IgD-negative memory B cell (primary cell): Measurements from ENCODE around the gene PNPLA6. TPM values are rescaled to one million over a fixed set of nuclear protein-coding genes. Genes with fewer than 3 reads are reported as not detected.
A peak's percentile ranks its signal among the peaks of the same experiment; 100 is the strongest.

ENCODE experiments used
- H3K27ac Mint-ChIP-seq, 3 donors: one replicate each; pipeline ENCODE4 v1.8.0; 2020 to 2022; ENCODE audit warnings: mild to moderate bottlenecking in 3 of 3, mixed read lengths in 3 of 3, moderate library complexity in 1 of 3
- H3K27me3 Mint-ChIP-seq: one replicate; pipeline ENCODE4 v1.8.0; 2021; ENCODE audit warnings: mixed read lengths
- H3K36me3 Mint-ChIP-seq: one replicate; pipeline ENCODE4 v1.8.0; 2020; ENCODE audit warnings: mild to moderate bottlenecking, mixed read lengths
- H3K4me1 Mint-ChIP-seq, 3 donors: one replicate each; pipeline ENCODE4 v1.8.0; 2020 to 2022; ENCODE audit warnings: mixed read lengths in 3 of 3, mild to moderate bottlenecking in 1 of 3
- H3K4me3 Mint-ChIP-seq, 4 donors: one replicate each; pipeline ENCODE4 v1.8.0; 2020 to 2022; ENCODE audit warnings: mild to moderate bottlenecking in 4 of 4, mixed read lengths in 4 of 4, moderate library complexity in 3 of 4
- H3K9me3 Mint-ChIP-seq, 3 donors: one replicate each; pipeline ENCODE4 v1.8.0; 2020 to 2021; ENCODE audit warnings: mixed read lengths in 3 of 3, mild to moderate bottlenecking in 1 of 3
- polyA plus RNA-seq: library from polyadenylated mRNA; unstranded; fragments of 300-500 nt; fragmentation: Illumina TruSeq; gene quantifications from one replicate; pipeline ENCODE4 v1.2.3, GENCODE V29; 2021

The PNPLA6 gene
- polyA plus RNA-seq, 1 donor from 2014 or later, result 12.5 TPM

GRCh38 chr19:7550169-7550770 lies 14.8 kb downstream of the PNPLA6 start:
- Mint-ChIP-seq H3K27ac (no peak overlapping the region), H3K36me3 (peaks cover 8% of the 10 kb centered on the region), H3K9me3 (no peaks in the 10 kb centered on the region), H3K4me3 (peak overlapping the region in 1 of 4 donors; percentile 49), H3K4me1 (peaks cover 6 to 10% (median 8%) of the 10 kb centered on the region in 3 donors), H3K27me3 (no peaks in the 10 kb centered on the region)

- Mint-ChIP-seq H3K27ac (no peak overlapping the region), H3K9me3 (no peaks in the 10 kb centered on the region), H3K36me3 (peaks cover 5% of the 10 kb centered on the region), H3K4me3 (peak overlapping the region in 1 of 4 donors; percentile 39), H3K27me3 (no peaks in the 10 kb centered on the region), H3K4me1 (peaks cover under 1 to 7% (median 3%) of the 10 kb centered on the region in 3 donors)
These were observed 15.7 kb downstream of the PNPLA6 start for GRCh38 chr19:7550987-7551761.

- Mint-ChIP-seq H3K27me3 (no peaks in the 10 kb centered on the region), H3K4me3 (no peak overlapping the region), H3K9me3 (no peaks in the 10 kb centered on the region), H3K36me3 (peaks cover 3% of the 10 kb centered on the region), H3K4me1 (peaks cover 0 to 7% (median 3%) of the 10 kb centered on the region in 3 donors), H3K27ac (no peak overlapping the region)
These were observed 17.3 kb downstream of the PNPLA6 start for GRCh38 chr19:7552781-7553180.

- H3K9me3 Mint-ChIP-seq, result no peaks in the 10 kb centered on the region
- H3K4me3 Mint-ChIP-seq, result no peak overlapping the region
- H3K27me3 Mint-ChIP-seq, result no peaks in the 10 kb centered on the region
- peaks cover 0 to 7% (median 3%) of the 10 kb centered on the region in 3 donors for H3K4me1 Mint-ChIP-seq
- H3K27ac Mint-ChIP-seq, result no peak overlapping the region
- peaks cover 8% of the 10 kb centered on the region for H3K36me3 Mint-ChIP-seq
These were observed 19.0 kb downstream of the PNPLA6 start for GRCh38 chr19:7554565-7554964.

- H3K9me3 Mint-ChIP-seq, result peaks cover 0 to 1% (median 0%) of the 10 kb centered on the region in 3 donors
- H3K4me1 Mint-ChIP-seq, result peaks cover 0 to 7% (median 3%) of the 10 kb centered on the region in 3 donors
- no peaks in the 10 kb centered on the region for H3K27me3 Mint-ChIP-seq
- no peak overlapping the region for H3K4me3 Mint-ChIP-seq
- H3K27ac Mint-ChIP-seq, result no peak overlapping the region
- H3K36me3 Mint-ChIP-seq, result peaks cover 10% of the 10 kb centered on the region
These were observed 19.7 kb downstream of the PNPLA6 start for GRCh38 chr19:7554990-7555864.

GRCh38 chr19:7556696-7557315 lies 21.3 kb downstream of the PNPLA6 start:
- Mint-ChIP-seq H3K27me3 (no peaks in the 10 kb centered on the region), H3K9me3 (peaks cover 0 to 3% (median 0%) of the 10 kb centered on the region in 3 donors), H3K4me1 (peaks cover 0 to 6% (median 0%) of the 10 kb centered on the region in 3 donors), H3K36me3 (peaks cover 13% of the 10 kb centered on the region), H3K4me3 (no peak overlapping the region), H3K27ac (peak overlapping the region in 1 of 3 donors; percentile 23)

- Mint-ChIP-seq H3K36me3 (peaks cover 11% of the 10 kb centered on the region), H3K4me3 (no peak overlapping the region), H3K27ac (no peak overlapping the region), H3K9me3 (peaks cover 0 to 3% (median 0%) of the 10 kb centered on the region in 3 donors), H3K4me1 (peaks cover 0 to 3% (median 0%) of the 10 kb centered on the region in 3 donors), H3K27me3 (no peaks in the 10 kb centered on the region)
These were observed 23.1 kb downstream of the PNPLA6 start for GRCh38 chr19:7558667-7559066.

GRCh38 chr19:7559102-7559501 lies 23.6 kb downstream of the PNPLA6 start:
- H3K27me3 Mint-ChIP-seq, result no peaks in the 10 kb centered on the region
- H3K9me3 Mint-ChIP-seq, result peaks cover 0 to 3% (median 0%) of the 10 kb centered on the region in 3 donors
- no peak overlapping the region for H3K4me3 Mint-ChIP-seq
- peaks cover 0 to 3% (median 0%) of the 10 kb centered on the region in 3 donors for H3K4me1 Mint-ChIP-seq
- no peak overlapping the region for H3K27ac Mint-ChIP-seq
- H3K36me3 Mint-ChIP-seq, result peaks cover 11% of the 10 kb centered on the region

GRCh38 chr19:7560255-7560654 lies 24.7 kb downstream of the PNPLA6 start:
- H3K4me1 Mint-ChIP-seq, result peaks cover 0 to 3% (median 0%) of the 10 kb centered on the region in 3 donors
- H3K27ac Mint-ChIP-seq, result peak overlapping the region in 1 of 3 donors; percentile 78
- H3K36me3 Mint-ChIP-seq, result peaks cover 12% of the 10 kb centered on the region
- H3K27me3 Mint-ChIP-seq, result no peaks in the 10 kb centered on the region
- no peak overlapping the region for H3K4me3 Mint-ChIP-seq
- peaks cover 0 to 3% (median 0%) of the 10 kb centered on the region in 3 donors for H3K9me3 Mint-ChIP-seq

- Mint-ChIP-seq H3K4me1 (peaks cover 0 to under 1% (median 0%) of the 10 kb centered on the region in 3 donors), H3K4me3 (no peak overlapping the region), H3K27me3 (no peaks in the 10 kb centered on the region), H3K36me3 (peaks cover 12% of the 10 kb centered on the region), H3K27ac (no peak overlapping the region), H3K9me3 (peaks cover 0 to 3% (median 0%) of the 10 kb centered on the region in 3 donors)
These were observed 25.8 kb downstream of the PNPLA6 start for GRCh38 chr19:7561325-7561724.

GRCh38 chr19:7562646-7563393 lies 27.3 kb downstream of the PNPLA6 start:
- Mint-ChIP-seq H3K36me3 (peaks cover 12% of the 10 kb centered on the region), H3K27ac (peak overlapping the region in 1 of 3 donors; percentile 47), H3K4me3 (peak overlapping the region in 1 of 4 donors; percentile 44), H3K27me3 (no peaks in the 10 kb centered on the region), H3K4me1 (no peaks in the 10 kb centered on the region), H3K9me3 (peaks cover 0 to 3% (median 0%) of the 10 kb centered on the region in 3 donors)

GRCh38 chr19:7564866-7565265 lies 29.3 kb downstream of the PNPLA6 start:
- Mint-ChIP-seq H3K4me3 (no peak overlapping the region), H3K36me3 (peaks cover 7% of the 10 kb centered on the region), H3K9me3 (peaks cover 0 to 3% (median 0%) of the 10 kb centered on the region in 3 donors), H3K27ac (peak overlapping the region in 1 of 3 donors; percentile 93), H3K27me3 (no peaks in the 10 kb centered on the region), H3K4me1 (peaks cover 0 to 2% (median 0%) of the 10 kb centered on the region in 3 donors)

- Mint-ChIP-seq H3K36me3 (peaks cover 4% of the 10 kb centered on the region), H3K4me1 (peaks cover 0 to 2% (median 0%) of the 10 kb centered on the region in 3 donors), H3K4me3 (no peak overlapping the region), H3K27ac (no peak overlapping the region), H3K9me3 (peaks cover 0 to under 1% (median 0%) of the 10 kb centered on the region in 3 donors), H3K27me3 (no peaks in the 10 kb centered on the region)
These were observed 29.8 kb downstream of the PNPLA6 start for GRCh38 chr19:7565332-7565731.

GRCh38 chr19:7570761-7571160 lies 35.2 kb downstream of the PNPLA6 start:
- H3K27me3 Mint-ChIP-seq, result peaks cover 3% of the 10 kb centered on the region
- H3K9me3 Mint-ChIP-seq, result no peaks in the 10 kb centered on the region
- peaks cover 1% of the 10 kb centered on the region for H3K36me3 Mint-ChIP-seq
- no peak overlapping the region for H3K4me3 Mint-ChIP-seq
- H3K4me1 Mint-ChIP-seq, result peaks cover 0 to 2% (median 0%) of the 10 kb centered on the region in 3 donors
- no peak overlapping the region for H3K27ac Mint-ChIP-seq
